Testis (tissue), 3 donors: Measurements from ENCODE around the gene SETD1A. TPM values are rescaled to one million over a fixed set of nuclear protein-coding genes. Genes with fewer than 3 reads are reported as not detected.
A peak's percentile ranks its signal among the peaks of the same experiment; 100 is the strongest.

Source experiments
- DNase-seq: peaks from one replicate; pipeline ENCODE4 v3.0.0-alpha.2; 2019
- H3K27ac ChIP-seq, 2 donors: fragments of 200-600 bp; sonication (generic); one replicate each; pipeline ENCODE4 v1.5.1; 2019
- H3K27me3 ChIP-seq: fragments of 200-600 bp; sonication (generic); one replicate; pipeline ENCODE4 v1.5.1; 2019
- H3K36me3 ChIP-seq: fragments of 200-600 bp; sonication (generic); one replicate; pipeline ENCODE4 v1.5.1; 2017; ENCODE audit warnings: low read depth; ENCODE audit errors: missing control alignments
- H3K4me1 ChIP-seq: fragments of 200-600 bp; sonication (generic); one replicate; pipeline ENCODE4 v1.5.1; 2019
- H3K4me3 ChIP-seq, 2 donors: fragments of 200-600 bp; sonication (generic); one replicate each; pipeline ENCODE4 v1.5.1; 2017 to 2019
- H3K9me3 ChIP-seq: fragments of 200-600 bp; sonication (generic); one replicate; pipeline ENCODE4 v1.5.1; 2017
- POLR2A ChIP-seq: fragments of 450-650 bp; IDR thresholded peaks from one replicate; pipeline ENCODE4 v1.6.1; 2017; ENCODE audit warnings: antibody characterized with exemption, mild to moderate bottlenecking, moderate library complexity
- WGBS, 2 donors: methylation state at CpG; one replicate each; pipeline ENCODE4 v1.1.5; 2018; 5-methylcytosine and 5-hydroxymethylcytosine counted together
- intact Hi-C: fragments of 100-400 bp; cut with DNase I; formaldehyde crosslinking; loops from one replicate; pipeline ENCODE4 v1.15.1; 2023; ENCODE audit warnings: low total_unique reads
- polyA plus RNA-seq: library from polyadenylated mRNA; stranded (reverse); fragments of 350-450 nt; fragmentation: Illumina TruSeq; extraction: RNeasy Lipid Tissue Mini Kit (QIAGEN cat#74804); gene quantifications from one replicate; pipeline ENCODE4 v1.2.3, GENCODE V29; 2014; ENCODE audit warnings: low read depth, low replicate concordance; ENCODE audit not compliant: insufficient read depth
- total RNA-seq, 2 donors: library from RNA; depleted of rRNA; stranded (reverse); fragments of >200 nt; gene quantifications; one replicate each; pipeline ENCODE4 v1.2.3, GENCODE V29; 2016
- TF ChIP-seq, protein P1 (sequence below), 3 experiments: fragments of 450-650 bp in 2 of 3; fragments of 200-600 bp in 1 of 3; sonication (generic) in 1 of 3; IDR thresholded peaks; one replicate each; pipeline ENCODE4 v1.5.1; 2016 to 2019; ENCODE audit warnings: antibody characterized with exemption in 3 of 3, mild to moderate bottlenecking in 2 of 3, moderate library complexity in 1 of 3

The SETD1A gene
- total and polyA plus RNA-seq, 3 donors from 2014 or later, result 41.4 to 45.8 (median 45.7) TPM

DNA sequence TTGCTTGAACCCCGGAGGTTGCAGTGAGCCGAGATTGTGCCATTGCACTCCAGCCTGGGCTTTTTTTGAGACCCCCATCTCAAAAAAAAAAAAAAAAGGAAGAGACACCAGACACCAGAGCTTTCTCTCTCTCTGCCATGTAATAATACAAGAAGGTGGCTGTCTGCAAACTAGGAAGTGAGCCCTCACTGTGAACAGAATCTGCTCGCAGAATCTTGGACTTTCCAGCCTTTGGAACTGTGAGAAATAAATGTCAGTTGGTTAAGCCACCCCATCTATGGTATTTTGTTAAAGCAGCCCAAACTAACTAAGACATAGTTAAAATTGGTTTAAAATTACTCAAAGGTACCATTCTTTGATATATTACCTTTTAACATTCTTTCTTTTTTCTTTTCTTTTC lies 63.0 kb downstream of the SETD1A start:
- Histone ChIP-seq H3K27me3 (no peaks in the 10 kb centered on the region), H3K36me3 (no peaks in the 10 kb centered on the region), H3K27ac (no peak overlapping the region), H3K4me3 (no peak overlapping the region), H3K4me1 (peaks cover 9% of the 10 kb centered on the region), H3K9me3 (no peaks in the 10 kb centered on the region)
- DNase-seq, result no peak
- no peak for TF ChIP-seq POLR2A
- TF ChIP-seq, protein P1, sequence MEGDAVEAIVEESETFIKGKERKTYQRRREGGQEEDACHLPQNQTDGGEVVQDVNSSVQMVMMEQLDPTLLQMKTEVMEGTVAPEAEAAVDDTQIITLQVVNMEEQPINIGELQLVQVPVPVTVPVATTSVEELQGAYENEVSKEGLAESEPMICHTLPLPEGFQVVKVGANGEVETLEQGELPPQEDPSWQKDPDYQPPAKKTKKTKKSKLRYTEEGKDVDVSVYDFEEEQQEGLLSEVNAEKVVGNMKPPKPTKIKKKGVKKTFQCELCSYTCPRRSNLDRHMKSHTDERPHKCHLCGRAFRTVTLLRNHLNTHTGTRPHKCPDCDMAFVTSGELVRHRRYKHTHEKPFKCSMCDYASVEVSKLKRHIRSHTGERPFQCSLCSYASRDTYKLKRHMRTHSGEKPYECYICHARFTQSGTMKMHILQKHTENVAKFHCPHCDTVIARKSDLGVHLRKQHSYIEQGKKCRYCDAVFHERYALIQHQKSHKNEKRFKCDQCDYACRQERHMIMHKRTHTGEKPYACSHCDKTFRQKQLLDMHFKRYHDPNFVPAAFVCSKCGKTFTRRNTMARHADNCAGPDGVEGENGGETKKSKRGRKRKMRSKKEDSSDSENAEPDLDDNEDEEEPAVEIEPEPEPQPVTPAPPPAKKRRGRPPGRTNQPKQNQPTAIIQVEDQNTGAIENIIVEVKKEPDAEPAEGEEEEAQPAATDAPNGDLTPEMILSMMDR (IDR thresholded peaks at IDR 0.05), result no peak
- 95 to 96% methylated on average over 3 of the region's 3 CpGs for WGBS, 2 donors
- intact Hi-C loops, result no loop called here

DNA sequence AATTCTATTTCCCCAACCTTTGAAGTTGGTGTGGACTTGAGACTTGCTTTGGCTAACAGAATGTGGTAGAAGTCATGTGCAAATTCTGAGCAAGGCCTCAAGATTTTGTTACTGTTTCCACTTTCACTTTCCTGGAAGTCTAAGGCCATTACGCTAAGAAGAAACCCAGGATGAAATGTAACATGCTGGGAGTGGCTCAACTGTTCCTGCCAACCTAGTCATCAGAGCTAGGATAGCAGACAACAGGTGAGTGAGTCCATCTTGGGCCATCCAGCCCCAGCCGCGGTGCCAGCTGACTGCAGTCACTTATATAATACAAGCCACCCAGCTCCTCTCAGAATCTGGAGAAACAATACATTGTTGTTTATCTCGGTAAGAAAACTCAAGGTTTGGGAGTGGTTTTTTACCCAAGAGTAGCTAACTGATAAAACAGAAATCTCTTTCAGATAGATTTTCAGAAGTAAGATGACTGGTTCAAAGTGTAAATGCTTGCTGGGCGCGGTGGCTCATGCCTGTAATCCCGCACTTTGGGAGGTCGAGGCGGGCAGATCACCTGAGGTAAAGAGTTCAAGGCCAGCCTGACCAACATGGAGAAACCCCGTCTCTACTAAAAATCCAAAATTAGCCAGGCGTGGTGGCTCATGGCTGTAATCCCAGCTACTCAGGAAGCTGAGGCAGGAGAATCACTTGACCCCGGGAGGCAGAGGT lies 65.1 kb downstream of the SETD1A start:
- intact Hi-C loops, result no loop called here
- H3K4me3 ChIP-seq, result no peak overlapping the region
- H3K27ac ChIP-seq, result peak overlapping the region in 1 of 2 donors; percentile 33
- H3K27me3 ChIP-seq, result no peaks in the 10 kb centered on the region
- H3K36me3 ChIP-seq, result no peaks in the 10 kb centered on the region
- peak; percentile 47 for DNase-seq
- TF ChIP-seq, protein P1 (IDR thresholded peaks at IDR 0.05), result no peak
- no peak for TF ChIP-seq POLR2A
- peaks cover 9% of the 10 kb centered on the region for H3K4me1 ChIP-seq
- H3K9me3 ChIP-seq, result no peaks in the 10 kb centered on the region
- 63 to 65% methylated on average over 12 of the region's 12 CpGs for WGBS, 2 donors

DNA sequence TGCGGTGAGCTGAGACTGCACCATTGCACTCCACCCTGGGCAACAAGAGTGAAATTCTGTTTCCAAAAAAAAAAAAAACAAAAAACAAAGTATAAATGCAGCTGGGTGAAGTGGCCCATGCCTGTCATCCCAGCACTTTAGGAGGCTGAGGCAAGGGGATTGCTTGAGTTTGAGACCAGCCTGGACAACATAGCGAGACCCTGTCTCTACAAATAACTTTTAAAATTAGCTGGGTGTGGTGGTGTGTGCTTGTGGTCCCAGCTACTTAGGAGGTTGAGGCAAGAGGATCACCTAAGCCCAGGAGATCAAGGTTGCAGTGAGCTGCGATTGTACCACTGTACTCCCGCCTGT lies 65.7 kb downstream of the SETD1A start:
- no peaks in the 10 kb centered on the region for H3K9me3 ChIP-seq
- TF ChIP-seq POLR2A, result no peak
- TF ChIP-seq, protein P1 (IDR thresholded peaks at IDR 0.05), result no peak
- WGBS, 2 donors, result 86 to 91% methylated on average over 4 of the region's 4 CpGs
- H3K4me3 ChIP-seq, result no peak overlapping the region
- intact Hi-C loops, result no loop called here
- no peaks in the 10 kb centered on the region for H3K27me3 ChIP-seq
- DNase-seq, result no peak
- peaks cover 9% of the 10 kb centered on the region for H3K4me1 ChIP-seq
- no peaks in the 10 kb centered on the region for H3K36me3 ChIP-seq
- peak overlapping the region in 1 of 2 donors; percentile 33 for H3K27ac ChIP-seq

DNA sequence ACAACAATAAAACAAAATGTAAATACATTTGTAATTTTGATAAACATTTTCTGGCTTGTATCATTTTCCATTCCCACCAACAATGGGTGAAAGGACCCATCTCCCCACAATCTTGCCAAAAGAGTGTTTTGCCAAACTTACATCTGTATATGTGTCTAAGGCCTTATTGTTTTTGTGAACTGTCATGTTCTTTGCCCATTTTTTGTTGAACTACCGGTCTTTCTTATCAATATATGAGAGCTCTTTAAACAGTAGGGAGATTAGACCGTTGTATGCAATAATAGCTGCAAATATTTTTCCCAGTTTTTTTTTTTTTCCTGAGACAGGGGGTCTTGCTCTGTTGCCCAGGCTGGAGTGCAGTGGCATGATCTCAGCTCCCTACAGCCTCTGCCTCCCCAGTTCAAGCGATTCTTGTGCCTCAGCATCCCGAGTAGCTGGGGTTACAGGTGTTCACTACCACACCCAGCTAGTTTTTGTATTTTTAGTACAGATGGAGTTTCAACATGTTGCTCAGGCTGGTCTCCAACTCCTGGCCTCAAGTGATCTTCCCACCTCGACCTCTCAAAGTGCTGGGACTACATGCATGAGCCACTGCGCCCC lies 66.2 kb downstream of the SETD1A start:
- H3K36me3 ChIP-seq, result no peaks in the 10 kb centered on the region
- peaks cover 9% of the 10 kb centered on the region for H3K4me1 ChIP-seq
- DNase-seq, result no peak
- WGBS, 2 donors, result 78 to 81% methylated on average over 6 of the region's 6 CpGs
- no peaks in the 10 kb centered on the region for H3K27me3 ChIP-seq
- intact Hi-C loops, result no loop called here
- no peak overlapping the region for H3K27ac ChIP-seq
- H3K4me3 ChIP-seq, result no peak overlapping the region
- TF ChIP-seq, protein P1 (IDR thresholded peaks at IDR 0.05), result no peak
- TF ChIP-seq POLR2A, result no peak
- no peaks in the 10 kb centered on the region for H3K9me3 ChIP-seq

DNA sequence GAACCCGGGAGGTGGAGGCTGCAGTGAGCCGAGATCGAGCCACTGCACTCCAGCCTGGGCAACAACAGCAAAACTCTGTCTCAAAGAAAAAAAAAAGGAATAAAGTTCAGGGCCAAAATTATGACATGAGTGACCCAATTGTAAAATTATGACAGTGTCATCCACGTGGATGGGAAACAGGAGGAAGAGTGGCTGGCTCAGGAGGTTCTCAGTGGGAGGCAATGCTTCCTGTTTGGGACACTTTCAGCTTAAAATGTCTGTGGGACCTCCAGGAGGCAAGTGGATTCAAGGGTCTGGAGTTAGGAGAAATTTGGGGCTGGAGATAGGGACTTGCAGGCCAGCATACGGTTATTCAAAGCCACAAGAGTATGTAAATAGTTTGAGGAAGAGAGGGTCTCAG lies 67.8 kb downstream of the SETD1A start:
- Histone ChIP-seq H3K36me3 (no peaks in the 10 kb centered on the region), H3K4me1 (peaks cover 9% of the 10 kb centered on the region), H3K27me3 (no peaks in the 10 kb centered on the region), H3K4me3 (no peak overlapping the region), H3K27ac (no peak overlapping the region), H3K9me3 (no peaks in the 10 kb centered on the region)
- no peak for DNase-seq
- intact Hi-C loops, result no loop called here
- TF ChIP-seq, protein P1 (IDR thresholded peaks at IDR 0.05), result no peak
- TF ChIP-seq POLR2A, result no peak
- 81 to 85% methylated on average over 5 of the region's 5 CpGs for WGBS, 2 donors
